Stimulated activated CD4-positive, alpha-beta T cell treated with anti-CD3 and anti-CD28 coated beads, TNF-alpha, amount 100 ng/mL, for 1 hour (primary cell): Measurements from ENCODE around the gene EPHX1.

Experiments
- DNase-seq, 3 donors: peaks; one replicate each; pipeline ENCODE4 v3.0.0-alpha.2; 2020; ENCODE audit warnings: low read depth in 3 of 3, low spot score in 1 of 3

Gene EPHX1

DNA sequence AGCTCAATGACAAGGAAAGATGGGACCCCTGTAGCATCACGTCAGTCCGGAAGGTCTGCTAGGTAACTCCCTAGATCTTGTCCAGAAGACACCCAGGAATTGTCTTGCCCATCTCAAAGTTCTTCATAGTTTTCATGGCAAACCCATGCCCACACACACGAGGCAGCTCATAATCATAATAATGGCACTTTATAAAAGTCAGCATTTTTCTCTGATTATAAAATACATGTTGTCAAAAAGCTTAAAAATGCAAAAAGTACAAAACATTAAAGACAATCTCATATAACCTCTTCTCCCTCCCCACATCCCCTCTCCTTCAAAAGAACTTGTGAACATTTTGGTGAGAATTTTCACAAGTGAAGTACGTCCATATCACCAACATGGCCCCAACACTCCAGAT, 30.8 kb downstream of the EPHX1 start:
- DNase-seq: no peak

DNA sequence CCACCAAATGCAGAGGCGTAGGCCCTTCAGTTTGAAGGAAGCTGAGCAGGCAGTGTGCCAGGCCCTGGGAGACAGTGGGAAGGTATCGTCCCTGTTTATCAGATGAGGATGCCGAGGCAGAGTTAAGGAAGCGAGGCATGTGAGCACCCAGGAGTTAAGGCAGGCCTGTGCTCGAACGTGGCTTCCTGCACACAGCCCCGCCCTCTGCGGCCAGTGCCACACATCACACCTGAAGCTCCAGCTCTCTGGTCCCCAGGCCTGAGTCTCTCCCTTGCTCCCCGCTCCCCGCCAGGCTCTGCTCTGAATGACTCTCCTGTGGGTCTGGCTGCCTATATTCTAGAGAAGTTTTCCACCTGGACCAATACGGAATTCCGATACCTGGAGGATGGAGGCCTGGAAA, 32.1 kb downstream of the EPHX1 start:
- DNase-seq: no peak

DNA sequence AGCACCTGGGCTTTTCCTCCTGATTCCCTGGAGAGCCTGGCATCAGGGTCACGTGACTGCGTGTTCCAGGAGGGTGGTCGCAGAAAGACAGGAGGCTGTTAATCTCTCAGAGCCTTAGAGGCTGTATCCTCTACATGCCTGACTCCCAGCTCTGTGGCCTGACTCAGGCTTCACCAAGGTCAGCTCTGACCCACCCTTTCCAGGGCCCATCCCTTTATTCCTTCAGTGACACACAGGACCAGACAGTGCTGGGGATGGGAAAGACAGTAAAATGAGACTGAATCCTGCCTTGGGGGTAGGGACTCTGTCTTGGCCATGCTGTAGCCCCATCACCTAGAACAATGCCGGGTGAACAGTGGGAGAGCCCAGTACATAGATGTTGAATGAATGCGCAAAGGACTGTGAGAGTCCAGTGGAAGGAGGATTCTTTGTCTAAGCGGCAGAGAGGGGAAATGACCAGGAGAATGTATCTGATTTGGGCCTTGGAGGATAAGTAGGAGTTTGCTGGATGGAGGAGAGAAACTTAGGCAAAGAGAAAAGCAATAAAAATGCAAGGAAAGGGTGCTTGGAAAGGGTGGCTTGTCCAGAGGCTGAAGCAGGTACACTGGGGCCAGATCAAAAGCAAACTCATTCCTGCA, 33.0 kb downstream of the EPHX1 start:
- no peak for DNase-seq

DNA sequence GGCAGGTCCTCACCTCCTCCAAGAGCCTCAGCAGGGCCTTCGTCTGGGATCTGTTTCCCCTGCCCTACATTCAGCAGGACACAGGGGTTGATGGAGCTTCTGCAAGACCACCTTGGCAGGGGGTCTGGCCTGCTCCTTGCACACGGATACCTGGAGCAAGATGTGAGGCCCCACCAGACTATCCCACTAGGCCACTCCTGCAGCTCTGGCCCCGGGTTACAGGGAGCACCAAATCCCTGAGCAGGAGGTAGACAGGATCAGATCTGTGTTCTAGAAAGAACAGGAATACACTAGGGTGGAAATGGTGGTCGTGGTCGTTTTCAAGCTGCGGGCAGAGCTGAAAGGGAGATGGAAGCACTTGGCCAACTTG, 33.5 kb downstream of the EPHX1 start:
- no peak for DNase-seq

DNA sequence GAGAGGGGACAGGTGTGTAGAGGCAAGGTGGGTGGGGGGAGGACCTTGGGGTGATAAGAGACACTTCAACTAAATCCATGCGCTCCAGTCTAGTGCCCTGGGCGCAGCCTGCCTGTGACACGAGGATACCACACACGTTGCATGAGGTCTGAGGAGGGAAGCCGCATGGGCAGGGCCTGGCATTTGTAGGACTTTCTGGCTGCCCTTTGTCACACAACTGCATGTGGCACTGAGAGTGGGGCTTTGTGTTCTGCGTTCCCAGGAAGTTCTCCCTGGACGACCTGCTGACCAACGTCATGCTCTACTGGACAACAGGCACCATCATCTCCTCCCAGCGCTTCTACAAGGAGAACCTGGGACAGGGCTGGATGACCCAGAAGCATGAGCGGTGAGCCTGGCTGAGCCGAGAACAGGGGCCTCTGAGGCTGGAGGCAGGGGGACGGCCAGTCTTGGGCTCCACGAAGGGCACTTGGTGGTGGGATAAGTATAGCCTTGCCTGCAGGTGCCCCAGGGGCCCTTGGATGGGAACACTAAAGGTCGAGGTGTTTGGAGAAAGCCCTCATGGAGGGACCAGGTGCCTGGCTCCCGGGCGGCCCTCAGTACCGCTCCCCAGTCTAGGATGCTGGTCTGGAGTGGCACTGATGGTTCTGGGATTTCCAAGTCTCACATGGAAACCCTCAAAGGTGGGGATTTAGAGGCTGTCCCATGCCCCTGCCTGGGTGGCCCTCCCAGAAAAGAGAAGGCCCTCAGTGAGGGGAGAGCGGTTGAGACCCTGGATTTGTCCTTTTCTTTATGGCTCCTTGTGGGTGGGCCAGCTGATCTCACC, 34.5 kb downstream of the EPHX1 start:
- no peak for DNase-seq

DNA sequence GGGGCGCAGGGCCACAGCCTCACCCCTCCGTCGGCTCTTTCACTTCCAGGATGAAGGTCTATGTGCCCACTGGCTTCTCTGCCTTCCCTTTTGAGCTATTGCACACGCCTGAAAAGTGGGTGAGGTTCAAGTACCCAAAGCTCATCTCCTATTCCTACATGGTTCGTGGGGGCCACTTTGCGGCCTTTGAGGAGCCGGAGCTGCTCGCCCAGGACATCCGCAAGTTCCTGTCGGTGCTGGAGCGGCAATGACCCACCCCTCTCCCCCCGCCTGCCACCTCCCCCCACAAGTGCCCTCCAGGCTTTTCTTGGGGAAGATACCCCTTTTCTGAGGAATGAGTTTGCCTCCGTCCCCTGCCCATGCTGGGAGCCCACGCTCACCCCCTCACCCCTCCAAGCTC, 35.2 kb downstream of the EPHX1 start:
- DNase-seq: no peak

DNA sequence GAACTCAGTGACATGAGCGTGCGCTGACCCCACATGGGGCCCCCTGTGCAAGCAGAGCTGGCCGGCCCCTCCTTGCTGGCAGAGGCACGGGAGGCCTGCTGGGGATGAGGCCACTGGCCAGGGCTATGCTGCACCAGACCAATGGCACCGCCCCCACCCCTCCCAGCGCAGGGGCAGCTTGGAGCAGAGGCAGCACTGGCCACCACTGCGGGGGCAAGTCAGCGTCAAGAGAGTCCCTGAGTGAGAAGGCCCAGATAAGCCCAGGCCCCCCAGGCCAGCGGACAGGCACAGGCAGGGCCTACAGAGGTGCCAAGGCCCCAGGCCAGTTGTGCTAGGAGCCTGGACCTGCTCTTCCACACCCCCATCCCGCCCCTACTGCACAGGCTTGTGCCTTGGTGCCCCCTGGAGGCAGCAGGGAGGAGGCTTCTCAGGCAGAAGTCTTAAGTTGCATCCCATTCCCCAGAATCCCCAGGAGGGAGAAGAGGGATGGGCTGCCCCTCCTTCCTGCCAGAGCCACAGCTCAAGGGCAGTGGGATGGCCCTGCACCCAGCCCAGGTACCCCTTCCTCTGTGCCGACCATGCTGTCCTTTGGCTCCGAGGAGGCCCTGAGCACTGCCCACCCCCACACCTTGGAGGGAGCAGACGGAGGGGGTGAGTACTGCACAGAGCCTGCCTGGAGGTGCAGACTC, 35.8 kb downstream of the EPHX1 start:
- DNase-seq: no peak

DNA sequence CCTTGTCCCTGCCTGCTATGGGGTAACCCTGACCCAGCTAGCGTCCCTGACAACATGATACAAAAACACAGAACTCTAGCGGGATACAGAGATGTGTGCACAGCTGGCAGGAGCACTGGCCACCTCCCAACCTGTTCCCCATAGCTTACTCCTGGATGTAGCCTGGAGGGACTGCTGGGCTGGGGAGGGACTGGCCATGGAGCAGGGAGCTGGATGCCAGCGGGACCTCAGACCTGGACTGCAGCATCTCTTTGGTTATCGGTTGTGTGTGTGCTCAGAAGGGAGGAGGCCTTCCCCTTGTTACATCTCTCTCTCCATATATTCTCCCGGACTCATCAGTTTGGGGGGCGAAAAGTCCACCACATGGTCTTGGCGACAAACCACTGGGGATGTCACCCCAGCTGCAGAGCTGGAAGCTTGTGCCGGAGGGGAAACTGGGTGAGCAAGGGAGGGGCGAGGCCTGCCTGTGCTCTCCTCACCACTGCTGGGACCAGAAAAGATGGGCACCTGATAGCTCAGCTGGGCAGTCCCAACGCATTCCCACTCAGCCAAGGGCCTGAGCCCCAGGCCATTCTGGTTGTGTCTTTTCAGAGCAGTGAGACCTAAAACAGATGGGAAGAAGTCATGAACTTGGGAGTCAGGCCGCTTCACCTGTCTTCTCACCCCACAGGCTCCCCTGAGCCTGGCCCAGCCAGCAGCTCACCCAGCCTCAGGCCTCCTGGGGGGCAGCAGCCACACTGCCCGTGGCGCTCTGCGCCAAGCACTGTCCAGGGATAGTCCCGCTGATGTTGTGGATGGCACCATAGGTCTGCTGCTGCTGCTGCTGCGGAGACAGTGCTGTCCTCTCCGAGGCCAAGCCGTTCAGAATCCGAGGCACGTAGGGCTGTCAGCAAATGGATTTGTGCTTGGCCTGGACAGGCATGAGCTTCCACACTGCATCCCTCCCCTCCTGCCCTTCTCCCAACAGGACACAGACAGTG, 36.7 kb downstream of the EPHX1 start:
- no peak for DNase-seq

DNA sequence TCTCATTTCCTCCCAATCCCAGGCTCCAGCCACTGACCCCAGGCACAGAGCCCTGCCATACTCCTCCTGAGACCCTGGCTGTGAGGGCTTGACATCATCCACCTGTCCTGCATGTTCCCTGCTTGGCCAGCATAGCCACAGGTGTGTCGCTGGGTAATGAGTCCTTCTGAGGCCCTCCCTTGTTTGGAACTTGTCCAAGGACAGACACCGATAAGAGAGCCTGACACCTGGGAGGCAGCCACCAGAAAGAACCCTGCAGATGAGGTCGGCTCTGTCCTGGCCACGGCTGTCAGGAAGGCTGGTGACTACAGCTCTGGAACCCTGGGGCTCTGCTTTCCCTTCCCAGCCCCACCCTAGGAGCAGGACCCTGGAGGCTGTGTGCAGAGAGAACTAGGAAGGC, 37.7 kb downstream of the EPHX1 start:
- no peak for DNase-seq

DNA sequence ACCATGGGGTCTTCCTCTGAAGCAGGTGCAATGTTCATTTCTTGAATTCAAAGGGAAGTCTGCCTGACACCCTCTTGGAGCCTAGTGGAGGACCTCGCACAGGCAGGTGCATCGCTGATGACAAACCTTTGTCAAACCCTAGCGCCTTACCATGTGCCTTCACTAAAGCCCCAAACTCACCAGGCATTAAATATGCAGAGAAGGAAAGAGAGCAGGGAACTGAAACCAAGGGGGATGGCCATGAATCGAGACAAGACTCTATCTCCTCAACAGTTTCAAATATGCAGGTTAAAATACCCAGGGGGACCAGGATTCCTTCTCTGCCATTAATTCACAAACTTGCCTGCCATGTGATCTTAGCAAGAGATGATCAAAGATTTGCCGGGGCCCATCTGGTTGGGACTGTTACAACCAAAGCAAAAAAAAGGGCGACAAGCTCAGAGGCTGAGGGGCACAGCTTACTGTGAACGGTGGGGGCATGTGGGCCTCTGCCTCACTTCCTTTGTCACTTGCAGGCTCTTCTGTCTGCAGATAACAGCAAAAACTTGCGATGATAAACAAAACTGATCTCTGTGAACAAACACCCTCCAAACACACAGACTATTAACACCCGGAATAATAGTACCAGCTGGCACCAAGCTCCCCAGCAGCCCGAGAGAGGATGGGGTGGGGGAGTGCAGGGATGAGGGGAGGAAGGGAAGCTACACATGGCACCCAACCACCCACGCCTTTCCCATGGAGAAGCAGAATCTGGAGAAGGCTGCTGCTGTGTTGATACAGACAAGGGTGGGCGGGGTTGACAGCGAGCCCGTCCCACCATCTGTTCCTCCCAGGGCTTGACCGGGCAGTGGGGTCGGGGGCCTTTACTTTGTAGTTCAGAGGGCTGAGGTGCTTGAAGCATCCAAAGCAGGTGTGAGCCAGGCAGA, 38.4 kb downstream of the EPHX1 start:
- DNase-seq: no peak

DNA sequence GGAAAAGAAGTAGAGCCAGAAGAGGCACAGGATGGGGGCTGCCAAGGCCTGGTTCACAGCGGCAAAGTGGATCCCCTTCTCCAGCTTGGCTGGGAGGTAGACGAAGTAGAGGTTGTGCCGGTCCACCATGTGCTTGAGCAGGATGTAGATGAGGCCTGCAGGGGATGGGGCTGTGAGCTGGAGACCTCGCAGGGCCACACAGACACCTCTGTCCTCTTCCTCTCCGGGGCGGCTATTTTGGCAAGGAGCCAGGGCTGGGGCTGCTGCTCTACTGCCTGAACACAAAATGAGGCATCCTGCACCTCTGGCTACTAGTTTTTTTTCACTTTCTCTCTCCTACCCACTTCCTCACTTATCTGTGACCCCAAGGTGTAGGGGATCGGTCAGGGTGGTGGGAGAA, 40.0 kb downstream of the EPHX1 start:
- no peak for DNase-seq

DNA sequence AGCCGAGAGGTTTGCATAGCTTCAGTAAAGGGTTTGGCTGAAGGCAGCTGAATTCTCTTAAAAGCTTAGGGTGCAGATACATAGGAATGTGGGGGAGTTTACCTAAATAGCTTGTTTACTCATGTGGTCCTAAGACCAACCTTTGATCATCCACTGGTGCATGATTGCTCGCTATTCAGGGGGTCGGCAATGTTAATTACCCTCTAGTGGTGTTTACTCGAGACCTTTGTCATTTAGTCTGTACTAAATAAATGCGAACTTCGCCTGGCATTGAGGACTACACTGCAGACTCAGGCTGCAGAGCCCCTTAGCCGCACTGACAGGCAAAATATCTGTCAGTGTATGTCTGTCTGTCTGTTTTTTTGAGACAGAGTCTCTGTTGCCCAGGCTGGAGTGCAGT, 40.4 kb downstream of the EPHX1 start:
- DNase-seq: no peak

DNA sequence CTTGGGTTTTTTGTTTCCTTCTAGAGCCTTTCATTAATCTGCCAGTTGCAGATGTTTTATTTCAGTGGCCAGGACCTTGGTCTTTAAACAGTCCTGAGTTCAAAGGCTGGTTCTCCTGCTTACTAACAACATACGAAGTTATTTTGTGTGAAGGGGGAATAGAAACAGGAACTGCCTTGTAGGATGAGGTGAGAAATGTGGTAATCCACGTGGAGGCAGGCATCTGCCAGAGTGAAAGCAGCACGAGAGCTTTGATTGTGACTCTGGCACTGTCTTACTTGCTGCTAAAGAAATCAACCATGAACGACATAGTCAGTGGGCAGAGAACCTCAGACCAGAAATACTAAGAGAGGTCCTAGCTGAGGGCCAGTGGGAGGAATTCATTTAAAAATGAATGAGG, 41.9 kb downstream of the EPHX1 start:
- DNase-seq: no peak

DNA sequence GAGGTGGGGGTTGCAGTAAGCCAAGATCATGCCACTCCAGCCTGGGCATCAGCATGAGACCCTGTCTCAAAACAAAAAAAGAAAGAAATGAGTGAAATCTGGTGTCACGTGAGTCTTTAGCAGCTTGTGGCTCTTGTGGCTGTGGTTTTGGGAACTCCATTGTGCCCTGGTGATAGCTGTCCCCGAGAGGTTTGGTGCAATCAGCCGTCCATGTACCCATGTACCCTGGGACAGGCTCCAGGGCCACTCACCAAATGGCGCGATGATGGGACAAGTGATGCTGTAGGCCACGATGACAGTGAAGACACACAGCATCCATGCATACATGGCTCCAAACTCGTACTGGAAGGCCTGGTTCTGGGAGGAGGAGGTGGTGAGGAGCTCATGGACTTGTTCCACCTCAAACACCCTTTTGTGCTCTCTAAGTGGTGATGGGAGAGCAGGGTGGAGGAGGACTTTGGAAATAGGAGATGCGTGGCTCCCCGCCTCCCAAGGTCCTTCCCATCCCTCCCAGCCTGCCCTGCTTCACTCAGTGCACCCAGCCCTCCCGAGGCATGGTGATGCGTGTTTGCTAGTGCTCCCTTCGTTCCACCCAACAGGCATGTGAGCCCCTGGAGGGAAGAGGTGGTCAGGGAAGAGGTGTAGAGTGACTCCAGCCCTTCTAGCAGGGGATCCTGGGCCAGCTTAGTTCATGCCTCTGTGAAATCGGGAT, 42.6 kb downstream of the EPHX1 start:
- DNase-seq: no peak

DNA sequence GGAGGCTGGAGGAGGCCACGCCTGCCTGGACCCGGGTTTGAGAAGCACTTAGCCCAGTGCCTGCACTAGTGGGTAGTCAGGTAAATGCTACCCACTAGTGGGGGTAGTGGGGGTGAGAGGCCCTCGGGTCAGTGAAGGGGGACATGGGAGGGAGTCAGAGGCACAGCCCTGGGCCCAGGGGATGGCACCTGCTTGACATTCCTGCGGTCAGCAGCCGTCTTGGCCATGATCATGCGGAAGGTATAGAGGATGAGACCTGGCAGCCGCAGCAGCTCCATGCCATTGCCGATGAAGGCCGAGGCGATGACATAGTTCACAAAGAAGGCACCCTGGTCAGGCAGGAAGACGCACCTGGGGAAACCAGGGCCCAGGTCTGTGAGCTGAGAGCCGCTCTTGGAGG, 43.5 kb downstream of the EPHX1 start:
- no peak for DNase-seq

DNA sequence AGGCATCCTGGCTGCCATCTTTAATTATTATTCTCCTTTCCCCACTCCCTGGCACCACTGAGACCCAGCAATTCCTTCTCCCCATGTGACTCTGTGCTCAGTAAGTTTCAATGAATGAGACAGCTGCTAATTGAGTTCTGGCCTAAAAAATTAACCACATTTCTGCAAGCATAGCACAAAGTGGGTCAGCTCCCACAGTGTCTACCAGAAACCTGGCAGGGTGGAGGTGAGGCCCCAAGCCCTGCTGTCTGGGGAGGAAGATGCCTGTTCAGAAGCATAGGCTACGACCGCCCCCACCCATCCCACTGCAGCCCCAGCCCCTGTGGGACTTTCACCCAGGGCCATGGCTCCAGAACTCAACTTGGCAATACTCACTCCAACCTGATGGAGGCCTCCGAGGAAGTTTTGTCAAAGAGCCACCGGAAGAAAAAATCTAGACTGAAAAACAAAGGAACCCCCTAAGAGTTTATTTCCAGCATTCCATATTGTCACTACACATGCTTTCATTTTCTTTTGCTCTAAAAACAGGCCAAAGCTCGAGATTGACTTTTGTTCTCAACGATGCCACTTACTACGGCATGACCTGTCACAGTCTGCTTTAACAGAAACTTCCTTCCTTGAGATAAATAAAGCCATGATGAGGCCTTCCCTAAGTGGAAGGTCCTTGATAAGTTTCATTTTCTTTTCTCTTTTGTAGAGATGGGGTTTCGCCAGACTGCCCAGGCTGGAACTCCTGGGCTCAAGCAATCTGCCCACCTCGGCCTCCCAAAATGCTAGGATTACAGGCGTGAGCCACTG, 45.8 kb downstream of the EPHX1 start:
- DNase-seq: no peak

DNA sequence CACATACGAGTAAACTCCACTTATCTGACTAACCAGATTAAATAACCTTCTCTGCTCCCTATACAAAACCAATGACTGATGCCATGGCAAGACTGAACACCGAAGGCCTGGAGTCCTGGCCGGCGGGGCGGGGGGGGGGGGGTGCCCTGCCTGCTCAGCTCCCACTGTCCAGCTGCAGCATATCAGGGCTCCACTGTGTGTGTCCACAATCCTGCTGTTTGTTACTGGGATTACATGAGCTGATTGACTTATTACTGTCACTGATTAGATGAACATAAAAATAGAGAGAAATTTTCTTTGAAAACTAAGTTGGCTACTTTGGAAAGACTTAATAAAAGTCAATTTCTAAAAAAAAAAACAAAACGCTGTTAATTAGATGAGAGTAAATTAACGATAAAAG, 47.3 kb downstream of the EPHX1 start:
- no peak for DNase-seq

DNA sequence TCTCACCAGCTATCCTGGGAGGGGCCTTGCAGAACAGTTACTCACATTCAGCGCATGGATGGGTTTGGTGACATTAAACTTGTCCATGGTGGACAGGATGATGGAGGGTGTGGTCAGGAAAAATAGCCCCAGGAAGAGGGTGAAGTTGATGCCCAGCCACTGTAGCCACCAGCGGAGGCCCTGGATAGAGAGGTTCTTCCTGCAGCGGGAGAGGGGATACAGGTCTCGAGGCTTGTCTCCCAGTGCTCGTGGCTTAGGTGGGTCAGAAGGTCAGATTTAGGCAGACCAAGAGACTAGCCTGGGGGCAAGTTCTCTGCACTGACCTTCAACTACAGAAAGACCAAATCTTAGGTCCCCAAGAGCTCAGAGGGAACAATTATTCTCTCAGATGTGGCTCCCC, 49.2 kb downstream of the EPHX1 start:
- DNase-seq: no peak

DNA sequence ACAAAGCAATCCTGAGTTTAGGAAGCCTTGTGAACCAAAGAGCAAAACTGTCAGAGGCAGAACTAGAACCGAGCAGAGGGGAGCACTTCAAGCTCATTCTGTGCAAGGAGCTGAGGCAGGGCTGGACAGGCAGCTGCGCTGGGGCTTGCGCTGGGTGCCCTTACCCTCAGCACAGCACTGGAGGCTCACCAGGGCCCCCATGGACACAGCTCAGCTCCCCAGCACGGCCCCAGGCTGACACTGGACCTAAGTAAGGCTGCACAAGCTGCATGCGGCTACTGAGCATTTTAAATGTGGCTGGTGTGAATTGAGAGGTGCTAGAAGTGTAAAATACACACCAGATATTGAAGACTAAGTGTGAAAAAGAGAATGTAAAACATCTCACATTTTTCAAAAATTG, 50.2 kb downstream of the EPHX1 start:
- DNase-seq: no peak
